HCT116 (cell line): ENCODE data around the gene MX2. TPM values are rescaled to one million over a fixed set of nuclear protein-coding genes. Genes with fewer than 3 reads are reported as not detected.
"Not testable (repeated sequence)": the region's sequence is repeated elsewhere in the genome, so short reads cannot be mapped to it uniquely, and the experiment has no call there.

Experiments
- ATAC-seq: fragments of 200-7000 bp; cut with Tn5 transposase; 2 replicates; pipeline ENCODE4 v1.9.1; 2020; ENCODE audit warnings: mild to moderate bottlenecking, moderate library complexity
- BruUV-seq: library from RNA; stranded (reverse); fragments of 400-500 nt; replicated peaks from 2 replicates; lab custom pipeline; 2021; lab: Mats Ljungman, UMichigan
- CTCF ChIA-PET: fragments of 300-600 bp; sonication (Branson Sonifier 250); formaldehyde crosslinking; loops from one replicate; lab custom pipeline; 2021; ENCODE audit warnings: antibody characterized with exemption; lab: Charles Lee
- POLR2A ChIA-PET: fragments of 300-600, 350-600 bp; sonication (Branson Sonifier 250); formaldehyde crosslinking; loops from one replicate; lab custom pipeline; 2021; ENCODE audit warnings: antibody characterized with exemption; lab: Charles Lee
- RAD21 ChIA-PET, 2 experiments: fragments of 300-600 bp; sonication (Branson Sonifier 250); formaldehyde crosslinking; loops; one replicate each; lab custom pipeline; 2023; ENCODE audit warnings: low total read pairs in 2 of 2; ENCODE audit not compliant: uncharacterized antibody in 2 of 2, unreplicated experiment in 2 of 2, low non-redundant PET in 1 of 2; lab: Charles Lee
- DNase-seq: peaks from one replicate; pipeline ENCODE4 v3.0.0-alpha.2; 2010; ENCODE audit warnings: low read depth, low spot score
- H2AFZ ChIP-seq: fragments of 200-600 bp; shearing (Covaris generic), sonication (generic); 2 replicates; pipeline ENCODE4 v1.6.1; 2017; ENCODE audit warnings: low read depth, mixed run types, mixed read lengths, antibody characterized with exemption, low read length; ENCODE audit not compliant: poor library complexity, severe bottlenecking
- H3K27ac ChIP-seq: 2 replicates; pipeline ENCODE4 v1.5.1; 2012; ENCODE audit warnings: low read depth, low read length
- H3K27me3 ChIP-seq: fragments of 200-600 bp; sonication (generic); 2 replicates; pipeline ENCODE4 v1.6.1; 2016; ENCODE audit warnings: mixed run types, low read length, mixed read lengths; ENCODE audit not compliant: insufficient read depth
- H3K36me3 ChIP-seq, 2 experiments: fragments of 200-500 bp in 1 of 2; fragments of 200-600 bp in 1 of 2; sonication (Bioruptor generic) in 1 of 2; sonication (generic) in 1 of 2; 2 replicates each; pipeline versions ENCODE4 v1.5.1 to v1.6.1; 2014 to 2016; ENCODE audit warnings: low read length in 2 of 2, inconsistent platforms in 1 of 2, mixed read lengths in 1 of 2, mixed run types in 1 of 2; ENCODE audit not compliant: insufficient read depth in 2 of 2, control insufficient read depth in 1 of 2
- H3K4me1 ChIP-seq, 2 experiments: fragments of 200-600 bp in 1 of 2; sonication (generic) in 1 of 2; 2 replicates each; pipeline versions ENCODE4 v1.5.1 to v1.6.1; 2012 to 2017; ENCODE audit warnings: low read length in 2 of 2, inconsistent platforms in 1 of 2, mild to moderate bottlenecking in 1 of 2, mixed read lengths in 1 of 2, mixed run types in 1 of 2, moderate library complexity in 1 of 2; ENCODE audit not compliant: insufficient read depth in 2 of 2, control insufficient read depth in 1 of 2
- H3K4me2 ChIP-seq: fragments of 200-600 bp; sonication (generic); 2 replicates; pipeline ENCODE4 v1.6.1; 2017; ENCODE audit warnings: mixed run types, low read length, mixed read lengths
- H3K4me3 ChIP-seq, 2 experiments: fragments of 200-600 bp in 1 of 2; sonication (generic) in 1 of 2; replicated peaks in 1 of 2; 2 replicates each; pipeline ENCODE4 v1.5.1; 2011 to 2016; ENCODE audit warnings: low read length in 2 of 2, control low read depth in 1 of 2, low read depth in 1 of 2, mild to moderate bottlenecking in 1 of 2, mixed read lengths in 1 of 2, mixed run types in 1 of 2
- H3K79me2 ChIP-seq: fragments of 200-600 bp; sonication (generic); 2 replicates; pipeline ENCODE4 v1.6.1; 2017; ENCODE audit warnings: mild to moderate bottlenecking, mixed run types, low read length, moderate library complexity, mixed read lengths; ENCODE audit not compliant: insufficient read depth
- H3K9ac ChIP-seq: fragments of 200-600 bp; sonication (generic); 2 replicates; pipeline ENCODE4 v1.6.1; 2016; ENCODE audit warnings: low read length, mixed read lengths
- H3K9me2 ChIP-seq: fragments of 200-600 bp; sonication (generic), shearing (Covaris generic); 2 replicates; pipeline ENCODE4 v1.6.1; 2017; ENCODE audit warnings: mixed run types, mild to moderate bottlenecking, moderate library complexity; ENCODE audit not compliant: insufficient read depth
- H3K9me3 ChIP-seq, 2 experiments: fragments of 200-500 bp in 1 of 2; fragments of 200-600 bp in 1 of 2; sonication (Bioruptor generic) in 1 of 2; sonication (generic) in 1 of 2; 2 replicates each; pipeline ENCODE4 v1.6.1; 2014 to 2017; ENCODE audit warnings: low read length in 2 of 2, mixed read lengths in 2 of 2, inconsistent platforms in 1 of 2, low read depth in 1 of 2, mild to moderate bottlenecking in 1 of 2, mixed run types in 1 of 2, moderate library complexity in 1 of 2; ENCODE audit not compliant: control insufficient read depth in 1 of 2, insufficient read depth in 1 of 2
- H4K20me1 ChIP-seq: fragments of 200-600 bp; sonication (generic), shearing (Covaris generic); 2 replicates; pipeline ENCODE4 v1.6.1; 2017; ENCODE audit warnings: mixed run types, mild to moderate bottlenecking, moderate library complexity; ENCODE audit not compliant: insufficient read depth
- EZH2 ChIP-seq: fragments of 200-600 bp; sonication (generic); IDR thresholded peaks from 2 replicates; pipeline ENCODE4 v1.6.1; 2017; ENCODE audit warnings: antibody characterized with exemption, mixed run types
- intact Hi-C: fragments of 100-400 bp; cut with micrococcal nuclease; formaldehyde crosslinking; loops from 2 replicates; pipeline ENCODE4 v1.10.0; 2022
- total RNA-seq: library from RNA; stranded (reverse); gene quantifications from one replicate; pipeline ENCODE4 v1.2.1, GENCODE V29; 2021; ENCODE audit not compliant: unreplicated experiment
- TF ChIP-seq, protein P1 (sequence below), 3 experiments: fragments of 200-600 bp in 1 of 3; sonication (generic) in 1 of 3; IDR thresholded peaks in 2 of 3; conservative IDR thresholded peaks in 1 of 3; 2 replicates each; pipeline ENCODE4 v1.5.1; 2012 to 2017; ENCODE audit warnings: low read depth in 2 of 3, low read length in 2 of 3, antibody characterized with exemption in 1 of 3, borderline replicate concordance in 1 of 3, control low read depth in 1 of 3, mild to moderate bottlenecking in 1 of 3, mixed read lengths in 1 of 3, mixed run types in 1 of 3, moderate library complexity in 1 of 3; ENCODE audit not compliant: insufficient read depth in 1 of 3

MX2 gene
- total RNA-seq, 1 experiment from 2014 or later, result 0.22 TPM

- ChIA-PET RAD21 (no interaction called here), CTCF (interaction anchor here (1.4 kb wide), 1 partner anchor 11 kb away, joined by 4 read pairs; no protein-coding TSS in a partner anchor), POLR2A (interaction anchor here (1.5 kb wide), 1 partner anchor 12 kb away, joined by 3 read pairs; no protein-coding TSS in a partner anchor)
- H4K20me1 ChIP-seq, result no peaks in the 10 kb centered on the region
- no peaks in the 10 kb centered on the region for H3K79me2 ChIP-seq
- no peak for ATAC-seq
- no peaks in the 10 kb centered on the region for H3K27me3 ChIP-seq
- H3K9ac ChIP-seq, result no peak overlapping the region
- TF ChIP-seq EZH2, result no peak
- TF ChIP-seq, protein P1, sequence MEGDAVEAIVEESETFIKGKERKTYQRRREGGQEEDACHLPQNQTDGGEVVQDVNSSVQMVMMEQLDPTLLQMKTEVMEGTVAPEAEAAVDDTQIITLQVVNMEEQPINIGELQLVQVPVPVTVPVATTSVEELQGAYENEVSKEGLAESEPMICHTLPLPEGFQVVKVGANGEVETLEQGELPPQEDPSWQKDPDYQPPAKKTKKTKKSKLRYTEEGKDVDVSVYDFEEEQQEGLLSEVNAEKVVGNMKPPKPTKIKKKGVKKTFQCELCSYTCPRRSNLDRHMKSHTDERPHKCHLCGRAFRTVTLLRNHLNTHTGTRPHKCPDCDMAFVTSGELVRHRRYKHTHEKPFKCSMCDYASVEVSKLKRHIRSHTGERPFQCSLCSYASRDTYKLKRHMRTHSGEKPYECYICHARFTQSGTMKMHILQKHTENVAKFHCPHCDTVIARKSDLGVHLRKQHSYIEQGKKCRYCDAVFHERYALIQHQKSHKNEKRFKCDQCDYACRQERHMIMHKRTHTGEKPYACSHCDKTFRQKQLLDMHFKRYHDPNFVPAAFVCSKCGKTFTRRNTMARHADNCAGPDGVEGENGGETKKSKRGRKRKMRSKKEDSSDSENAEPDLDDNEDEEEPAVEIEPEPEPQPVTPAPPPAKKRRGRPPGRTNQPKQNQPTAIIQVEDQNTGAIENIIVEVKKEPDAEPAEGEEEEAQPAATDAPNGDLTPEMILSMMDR (IDR thresholded peaks at IDR 0.05 in 2 of 3, conservative IDR thresholded peaks at IDR 0.05 in 1 of 3; ENCODE audit: borderline replicate concordance in 1 of 3, insufficient read depth in 1 of 3, low read depth in 2 of 3, low read length in 2 of 3), result no peak
- BruUV-seq, result no TSS peak
- no peaks in the 10 kb centered on the region for H3K36me3 ChIP-seq
- DNase-seq, result no peak
- no peak overlapping the region for H3K4me2 ChIP-seq
- peaks cover 4 to 9% of the 10 kb centered on the region in 2 experiments; a peak in 3 of 4 replicates for H3K4me1 ChIP-seq
- no peak overlapping the region for H3K4me3 ChIP-seq
- H3K9me3 ChIP-seq, result no peaks in the 10 kb centered on the region
- H2AFZ ChIP-seq, result no peak overlapping the region
- no peaks in the 10 kb centered on the region for H3K9me2 ChIP-seq
- H3K27ac ChIP-seq, result no peak overlapping the region
- intact Hi-C loops, result no loop called here
Measured at GRCh38 chr21:41422546-41423304, 60.9 kb downstream of the MX2 start.

DNA sequence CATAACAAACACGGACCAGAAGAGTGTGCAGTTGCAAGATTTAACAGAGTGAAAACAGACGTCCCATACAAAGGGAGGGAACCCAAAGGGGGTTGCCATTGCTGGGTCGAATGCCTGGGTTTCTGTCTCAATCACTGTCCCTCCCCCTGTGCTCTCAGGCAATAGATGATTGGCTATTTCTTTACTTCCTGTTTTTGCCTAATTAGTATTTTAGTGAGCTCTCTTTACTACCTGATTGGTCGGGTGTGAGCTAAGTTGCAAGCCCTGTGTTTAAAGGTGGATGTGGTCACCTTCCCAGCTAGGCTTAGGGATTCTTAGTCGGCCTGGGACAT is 61.4 kb downstream of the MX2 start:
- RAD21 ChIA-PET, H3K4me1 ChIP-seq, H3K9me2 ChIP-seq, ATAC-seq, H3K4me2 ChIP-seq, H3K27ac ChIP-seq, H3K79me2 ChIP-seq, H3K9ac ChIP-seq, H2AFZ ChIP-seq, DNase-seq, H4K20me1 ChIP-seq, H3K27me3 ChIP-seq, H3K9me3 ChIP-seq, H3K4me3 ChIP-seq, H3K36me3 ChIP-seq, intact Hi-C loops, BruUV-seq: not testable (repeated sequence)
- CTCF ChIA-PET, result interaction anchor here (1.4 kb wide), 1 partner anchor 12 kb away, joined by 4 read pairs; no protein-coding TSS in a partner anchor
- POLR2A ChIA-PET, result interaction anchor here (1.5 kb wide), 1 partner anchor 12 kb away, joined by 3 read pairs; no protein-coding TSS in a partner anchor
